Measurements from ENCODE around the gene YBEY. TPM values are rescaled to one million over a fixed set of nuclear protein-coding genes. Genes with fewer than 3 reads are reported as not detected.

Gene YBEY
- total RNA-seq, 1 donor from 2014 or later, result 20.0 TPM

DNA sequence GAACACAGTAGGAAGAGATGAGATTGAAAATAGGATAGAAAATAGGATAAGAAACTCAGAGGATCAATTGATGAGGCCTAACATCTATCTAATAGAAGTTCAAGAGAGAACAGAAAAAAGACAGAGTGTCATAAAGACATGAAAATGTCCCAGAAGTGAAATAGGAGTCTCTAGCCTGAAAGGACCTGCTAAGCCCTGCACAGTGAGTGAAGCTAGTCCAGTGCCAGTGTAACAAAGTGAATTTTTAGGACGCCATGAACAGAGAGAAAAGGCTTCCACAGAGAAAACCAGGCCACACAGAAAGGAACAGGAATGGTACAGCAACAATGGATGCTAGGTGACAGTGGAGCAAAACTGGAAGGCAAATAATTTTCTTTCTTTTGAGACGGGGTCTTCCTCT, 37.3 kb upstream of the YBEY start:
- peaks cover 30% of the 10 kb centered on the region for H3K36me3 Mint-ChIP-seq
- no peak overlapping the region for H3K4me3 Mint-ChIP-seq
- H3K4me1 Mint-ChIP-seq (ENCODE audit: unreplicated experiment), result no peaks in the 10 kb centered on the region
- no peak for DNase-seq (ENCODE audit: extremely low spot score, unreplicated experiment)
- no peaks in the 10 kb centered on the region for H3K27me3 Mint-ChIP-seq
- TF ChIP-seq, protein P1, sequence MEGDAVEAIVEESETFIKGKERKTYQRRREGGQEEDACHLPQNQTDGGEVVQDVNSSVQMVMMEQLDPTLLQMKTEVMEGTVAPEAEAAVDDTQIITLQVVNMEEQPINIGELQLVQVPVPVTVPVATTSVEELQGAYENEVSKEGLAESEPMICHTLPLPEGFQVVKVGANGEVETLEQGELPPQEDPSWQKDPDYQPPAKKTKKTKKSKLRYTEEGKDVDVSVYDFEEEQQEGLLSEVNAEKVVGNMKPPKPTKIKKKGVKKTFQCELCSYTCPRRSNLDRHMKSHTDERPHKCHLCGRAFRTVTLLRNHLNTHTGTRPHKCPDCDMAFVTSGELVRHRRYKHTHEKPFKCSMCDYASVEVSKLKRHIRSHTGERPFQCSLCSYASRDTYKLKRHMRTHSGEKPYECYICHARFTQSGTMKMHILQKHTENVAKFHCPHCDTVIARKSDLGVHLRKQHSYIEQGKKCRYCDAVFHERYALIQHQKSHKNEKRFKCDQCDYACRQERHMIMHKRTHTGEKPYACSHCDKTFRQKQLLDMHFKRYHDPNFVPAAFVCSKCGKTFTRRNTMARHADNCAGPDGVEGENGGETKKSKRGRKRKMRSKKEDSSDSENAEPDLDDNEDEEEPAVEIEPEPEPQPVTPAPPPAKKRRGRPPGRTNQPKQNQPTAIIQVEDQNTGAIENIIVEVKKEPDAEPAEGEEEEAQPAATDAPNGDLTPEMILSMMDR (conservative IDR thresholded peaks at IDR 0.05), result no peak
- H3K27ac Mint-ChIP-seq, result no peak overlapping the region
- H3K9me3 Mint-ChIP-seq, result no peaks in the 10 kb centered on the region

DNA sequence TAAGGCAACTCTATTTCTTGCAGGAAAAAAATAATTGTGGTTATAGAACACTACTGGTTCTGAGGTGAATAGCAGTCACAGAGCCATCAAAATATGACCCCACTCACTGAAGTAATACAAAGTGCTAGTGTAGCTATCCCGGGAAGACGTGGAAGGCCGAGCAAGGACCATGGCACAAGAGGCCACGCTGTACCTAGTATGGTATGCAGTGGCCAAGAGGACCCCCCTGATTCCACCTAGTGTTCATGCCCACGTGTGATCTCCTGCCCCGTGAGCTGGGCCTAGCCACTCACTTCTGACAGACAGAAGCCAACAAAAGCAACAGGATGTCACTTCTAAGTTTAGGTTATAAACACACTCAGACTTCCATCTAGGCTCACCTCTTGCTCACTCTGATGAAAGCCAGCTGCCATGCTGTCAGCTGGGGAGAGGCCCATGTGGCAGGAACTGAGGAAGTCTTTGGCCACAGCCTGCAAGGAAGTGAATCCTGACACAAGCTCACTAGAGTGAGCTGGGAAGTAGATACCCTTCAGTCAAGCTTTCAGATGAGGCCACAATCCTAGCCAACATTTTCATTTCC, 35.9 kb upstream of the YBEY start:
- no peak overlapping the region for H3K27ac Mint-ChIP-seq
- no peak overlapping the region for H3K4me3 Mint-ChIP-seq
- DNase-seq (ENCODE audit: extremely low spot score, unreplicated experiment), result peak; percentile 16
- H3K4me1 Mint-ChIP-seq (ENCODE audit: unreplicated experiment), result no peaks in the 10 kb centered on the region
- TF ChIP-seq, protein P1 (conservative IDR thresholded peaks at IDR 0.05), result no peak
- no peaks in the 10 kb centered on the region for H3K27me3 Mint-ChIP-seq
- peaks cover 42% of the 10 kb centered on the region for H3K36me3 Mint-ChIP-seq
- no peaks in the 10 kb centered on the region for H3K9me3 Mint-ChIP-seq

DNA sequence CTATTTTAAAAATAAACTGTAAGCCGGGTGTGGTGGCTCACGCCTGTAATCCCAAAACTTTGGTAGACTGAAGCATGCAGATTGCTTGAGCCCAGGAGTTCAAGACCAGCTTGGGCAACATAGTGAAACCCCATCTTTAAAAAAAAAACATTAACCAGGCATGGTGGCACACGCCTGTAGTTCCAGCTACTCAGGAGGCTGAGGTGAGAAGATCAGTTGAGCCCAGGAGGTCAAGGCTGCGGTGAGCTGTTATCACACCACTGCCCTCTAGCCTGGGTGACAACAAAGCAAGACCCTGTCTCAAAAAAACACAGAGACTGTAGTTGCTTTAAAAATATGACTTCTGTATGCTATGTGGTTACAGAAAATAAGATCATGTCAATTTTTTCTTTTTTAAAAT, 33.3 kb upstream of the YBEY start:
- Mint-ChIP-seq H3K4me3 (no peak overlapping the region), H3K36me3 (peaks cover 30% of the 10 kb centered on the region), H3K9me3 (no peaks in the 10 kb centered on the region), H3K4me1 (ENCODE audit: unreplicated experiment) (no peaks in the 10 kb centered on the region), H3K27me3 (no peaks in the 10 kb centered on the region), H3K27ac (no peak overlapping the region)
- DNase-seq (ENCODE audit: extremely low spot score, unreplicated experiment), result no peak
- TF ChIP-seq, protein P1 (conservative IDR thresholded peaks at IDR 0.05), result no peak

DNA sequence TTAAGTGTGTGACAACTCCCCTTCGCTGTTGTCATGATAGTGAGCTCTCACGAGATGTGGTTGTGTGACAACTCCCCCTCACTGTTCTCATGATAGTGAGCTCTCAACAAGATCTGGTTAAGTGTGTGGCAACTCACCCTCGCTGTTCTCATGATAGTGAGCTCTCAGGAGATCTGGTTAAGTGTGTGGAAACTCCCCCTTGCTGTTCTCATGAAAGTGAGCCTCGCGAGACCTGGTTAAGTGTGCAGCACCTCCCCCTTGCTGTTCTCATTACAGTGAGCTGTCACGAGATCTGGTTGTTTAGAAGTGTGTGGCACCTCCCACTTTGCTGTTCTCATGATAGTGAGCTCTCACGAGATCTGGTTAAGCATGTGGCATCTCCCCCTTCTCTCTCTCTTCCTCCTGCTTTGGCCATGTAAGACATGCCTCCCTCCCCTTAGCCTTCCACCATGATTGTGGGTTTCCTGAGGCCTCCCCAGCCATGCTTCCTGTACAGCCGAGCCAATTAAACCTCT, 32.5 kb upstream of the YBEY start:
- Mint-ChIP-seq H3K27me3 (no peaks in the 10 kb centered on the region), H3K4me1 (ENCODE audit: unreplicated experiment) (no peaks in the 10 kb centered on the region), H3K36me3 (peaks cover 33% of the 10 kb centered on the region), H3K27ac (no peak overlapping the region), H3K4me3 (no peak overlapping the region), H3K9me3 (no peaks in the 10 kb centered on the region)
- TF ChIP-seq, protein P1 (conservative IDR thresholded peaks at IDR 0.05), result no peak
- no peak for DNase-seq (ENCODE audit: extremely low spot score, unreplicated experiment)

DNA sequence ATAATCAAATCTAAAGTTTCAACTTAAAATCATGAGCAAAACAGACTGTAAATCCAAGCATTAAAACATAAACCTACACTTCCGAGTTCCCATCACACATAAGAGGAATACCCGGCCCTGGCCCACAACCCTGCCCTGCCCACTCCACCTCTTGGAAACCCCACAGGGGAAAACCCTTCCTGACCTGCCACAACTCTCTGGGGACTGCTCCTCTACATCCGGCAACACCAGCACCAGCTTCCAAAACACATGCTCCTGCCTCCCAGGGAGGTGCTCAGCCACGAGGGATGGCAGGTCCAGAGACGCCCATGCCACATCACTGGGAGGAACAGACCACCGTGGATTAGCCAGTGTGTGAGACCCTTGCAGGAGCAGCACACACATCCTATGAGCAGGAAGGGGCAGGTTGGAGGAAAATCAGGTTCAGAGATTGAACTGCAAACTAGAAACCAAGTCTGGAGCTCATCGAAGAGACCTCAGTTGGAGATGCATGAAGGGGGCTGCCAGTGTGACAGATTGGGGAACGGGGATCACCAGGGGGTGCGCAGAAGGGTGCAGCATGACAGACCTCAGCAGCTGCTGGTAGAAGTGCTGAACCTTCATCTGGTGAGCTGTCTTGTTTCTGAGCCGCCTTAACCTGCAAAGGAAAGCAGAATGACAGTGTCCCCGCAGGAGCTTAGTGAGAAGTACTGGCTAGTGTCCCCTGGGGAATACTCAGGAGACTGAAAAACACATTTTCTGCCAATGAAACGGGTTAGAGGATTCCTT, 31.8 kb upstream of the YBEY start:
- H3K9me3 Mint-ChIP-seq, result no peaks in the 10 kb centered on the region
- no peaks in the 10 kb centered on the region for H3K4me1 Mint-ChIP-seq (ENCODE audit: unreplicated experiment)
- no peaks in the 10 kb centered on the region for H3K27me3 Mint-ChIP-seq
- peaks cover 36% of the 10 kb centered on the region for H3K36me3 Mint-ChIP-seq
- TF ChIP-seq, protein P1 (conservative IDR thresholded peaks at IDR 0.05), result no peak
- no peak overlapping the region for H3K4me3 Mint-ChIP-seq
- H3K27ac Mint-ChIP-seq, result no peak overlapping the region
- DNase-seq (ENCODE audit: extremely low spot score, unreplicated experiment), result no peak

Measured in type B pancreatic cell (in vitro differentiated cells).